ENCODE measurements around the gene ALAD. TPM values are rescaled to one million over a fixed set of nuclear protein-coding genes. Genes with fewer than 3 reads are reported as not detected.

The ALAD gene
- total and polyA plus RNA-seq, 2 donors from 2014 or later, result 35.4 to 64.1 TPM

GRCh38 chr9:113356686-113357292 lies 44.3 kb downstream of the ALAD start:
- FAIRE-seq, result no peak
- no peaks in the 10 kb centered on the region for H3K4me1 ChIP-seq (ENCODE audit: control insufficient read depth in 2 of 3, insufficient read depth in 2 of 3, low read depth in 1 of 3, low read length in 3 of 3)
- H3K36me3 ChIP-seq (ENCODE audit: control insufficient read depth in 2 of 3, insufficient read depth in 3 of 3, low read length in 3 of 3), result no peaks in the 10 kb centered on the region
- H3K27me3 ChIP-seq (ENCODE audit: control insufficient read depth, insufficient read depth, low read length), result no peaks in the 10 kb centered on the region
- TF ChIP-seq CTCF (IDR thresholded peaks at IDR 0.05; ENCODE audit: borderline replicate concordance, extremely low read depth, insufficient read depth), result no peak
- no peak overlapping the region for H3K9ac ChIP-seq (ENCODE audit: low read length in 3 of 3)
- no peak overlapping the region for H3K27ac ChIP-seq (ENCODE audit: low read depth in 2 of 2, low read length in 2 of 2)
- no peak for DNase-seq
- no peaks in the 10 kb centered on the region for H3K9me3 ChIP-seq (ENCODE audit: control insufficient read depth in 2 of 3, insufficient read depth in 1 of 3, low read length in 3 of 3)
- intact Hi-C loops (cut with DNase I), result no loop called here
- H3K4me3 ChIP-seq (ENCODE audit: low read length in 3 of 3), result no peak overlapping the region

- no peak for TF ChIP-seq CTCF (IDR thresholded peaks at IDR 0.05; ENCODE audit: borderline replicate concordance, extremely low read depth, insufficient read depth)
- no peak overlapping the region for H3K27ac ChIP-seq (ENCODE audit: low read depth in 2 of 2, low read length in 2 of 2)
- no peaks in the 10 kb centered on the region for H3K9me3 ChIP-seq (ENCODE audit: control insufficient read depth in 2 of 3, insufficient read depth in 1 of 3, low read length in 3 of 3)
- H3K9ac ChIP-seq (ENCODE audit: low read length in 3 of 3), result no peak overlapping the region
- FAIRE-seq (no peak), DNase-seq (no peak)
- no peaks in the 10 kb centered on the region for H3K36me3 ChIP-seq (ENCODE audit: control insufficient read depth in 2 of 3, insufficient read depth in 3 of 3, low read length in 3 of 3)
- peaks cover 0 to 3% (median 1%) of the 10 kb centered on the region in 3 donors for H3K4me1 ChIP-seq (ENCODE audit: control insufficient read depth in 2 of 3, insufficient read depth in 2 of 3, low read depth in 1 of 3, low read length in 3 of 3)
- H3K4me3 ChIP-seq (ENCODE audit: low read length in 3 of 3), result no peak overlapping the region
- intact Hi-C loops (cut with DNase I), result no loop called here
- H3K27me3 ChIP-seq (ENCODE audit: control insufficient read depth, insufficient read depth, low read length), result peaks cover 11% of the 10 kb centered on the region
These were observed 46.0 kb downstream of the ALAD start for GRCh38 chr9:113355040-113355596.

GRCh38 chr9:113352411-113352810 lies 48.7 kb downstream of the ALAD start:
- intact Hi-C loops (cut with DNase I), result no loop called here
- no peak overlapping the region for H3K9ac ChIP-seq (ENCODE audit: low read length in 3 of 3)
- H3K9me3 ChIP-seq (ENCODE audit: control insufficient read depth in 2 of 3, insufficient read depth in 1 of 3, low read length in 3 of 3), result no peaks in the 10 kb centered on the region
- DNase-seq, result no peak
- no peak for TF ChIP-seq CTCF (IDR thresholded peaks at IDR 0.05; ENCODE audit: borderline replicate concordance, extremely low read depth, insufficient read depth)
- H3K4me3 ChIP-seq (ENCODE audit: low read length in 3 of 3), result no peak overlapping the region
- peaks cover 19% of the 10 kb centered on the region for H3K27me3 ChIP-seq (ENCODE audit: control insufficient read depth, insufficient read depth, low read length)
- peaks cover 0 to 6% (median 4%) of the 10 kb centered on the region in 3 donors for H3K4me1 ChIP-seq (ENCODE audit: control insufficient read depth in 2 of 3, insufficient read depth in 2 of 3, low read depth in 1 of 3, low read length in 3 of 3)
- FAIRE-seq, result no peak
- H3K27ac ChIP-seq (ENCODE audit: low read depth in 2 of 2, low read length in 2 of 2), result no peak overlapping the region
- no peaks in the 10 kb centered on the region for H3K36me3 ChIP-seq (ENCODE audit: control insufficient read depth in 2 of 3, insufficient read depth in 3 of 3, low read length in 3 of 3)
